GM18870 (cell line): Measurements from ENCODE around the gene CEP78.
"Not testable (repeated sequence)": the region's sequence is repeated elsewhere in the genome, so short reads cannot be mapped to it uniquely, and the experiment has no call there.

Source experiments
- ATAC-seq: cut with Tn5 transposase; IDR thresholded peaks from one replicate; pipeline ENCODE4 v1.9.1; 2021; ENCODE audit warnings: moderate library complexity; ENCODE audit not compliant: unreplicated experiment

Gene CEP78

DNA sequence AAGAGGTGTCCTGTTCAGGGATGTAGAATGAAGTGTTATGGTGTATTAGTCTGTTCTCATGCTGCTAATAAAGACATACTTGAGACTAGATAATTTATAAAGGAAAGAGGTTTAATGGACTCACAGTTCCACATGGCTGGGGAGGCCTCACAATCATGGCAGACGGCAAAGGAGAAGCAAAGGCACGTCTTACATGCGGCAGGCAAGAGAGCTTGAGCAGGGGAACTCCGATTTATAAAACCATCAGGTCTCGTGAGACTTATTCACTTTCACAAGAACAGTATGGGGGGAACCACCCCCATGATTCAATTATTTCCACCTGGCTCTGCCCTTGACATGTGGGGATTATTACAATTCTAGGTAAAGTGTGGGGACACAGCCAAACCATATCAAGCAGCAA, 3.4 kb upstream of the CEP78 start:
- ATAC-seq: not testable (repeated sequence)

DNA sequence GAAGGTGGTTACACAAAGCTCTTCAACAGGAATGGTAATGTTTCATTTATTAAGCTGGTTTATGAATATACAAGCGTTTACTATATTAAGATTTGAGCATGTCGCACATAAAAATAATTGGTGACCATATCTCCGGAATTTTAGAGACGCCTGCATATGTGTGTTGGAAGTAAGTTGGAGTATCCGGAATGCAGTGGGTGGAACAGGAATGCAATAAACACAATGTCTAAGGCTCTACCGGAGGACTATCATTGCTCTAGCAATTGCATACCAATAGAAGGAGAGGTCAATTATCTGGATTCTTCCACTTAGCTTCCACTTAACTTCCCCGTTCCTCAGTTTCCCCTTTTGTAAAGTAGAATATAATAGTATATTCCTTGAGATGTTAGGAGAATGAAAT, 1.1 kb upstream of the CEP78 start:
- no peak for ATAC-seq

GRCh38 chr9:78235256-78235761, 566 bp upstream of the CEP78 start:
- no peak for ATAC-seq

DNA sequence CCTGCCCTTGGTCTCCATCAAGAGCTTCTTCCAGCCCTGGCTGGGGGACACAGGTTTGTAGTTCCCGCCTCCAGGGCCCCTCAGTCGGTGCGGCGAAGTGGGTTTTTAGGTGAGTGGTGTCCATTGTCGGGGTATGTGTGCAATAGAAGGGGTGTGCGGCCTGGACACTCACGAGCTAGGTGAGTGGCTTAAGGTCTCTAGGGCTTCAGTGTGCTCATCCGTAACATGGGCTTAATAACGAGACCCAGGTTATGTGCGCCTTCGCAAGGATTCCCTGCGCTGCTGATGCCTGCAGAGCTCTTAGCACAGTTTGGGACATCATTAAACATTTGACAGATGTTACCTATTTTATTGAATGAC, 656 bp downstream of the CEP78 start:
- ATAC-seq: no peak

DNA sequence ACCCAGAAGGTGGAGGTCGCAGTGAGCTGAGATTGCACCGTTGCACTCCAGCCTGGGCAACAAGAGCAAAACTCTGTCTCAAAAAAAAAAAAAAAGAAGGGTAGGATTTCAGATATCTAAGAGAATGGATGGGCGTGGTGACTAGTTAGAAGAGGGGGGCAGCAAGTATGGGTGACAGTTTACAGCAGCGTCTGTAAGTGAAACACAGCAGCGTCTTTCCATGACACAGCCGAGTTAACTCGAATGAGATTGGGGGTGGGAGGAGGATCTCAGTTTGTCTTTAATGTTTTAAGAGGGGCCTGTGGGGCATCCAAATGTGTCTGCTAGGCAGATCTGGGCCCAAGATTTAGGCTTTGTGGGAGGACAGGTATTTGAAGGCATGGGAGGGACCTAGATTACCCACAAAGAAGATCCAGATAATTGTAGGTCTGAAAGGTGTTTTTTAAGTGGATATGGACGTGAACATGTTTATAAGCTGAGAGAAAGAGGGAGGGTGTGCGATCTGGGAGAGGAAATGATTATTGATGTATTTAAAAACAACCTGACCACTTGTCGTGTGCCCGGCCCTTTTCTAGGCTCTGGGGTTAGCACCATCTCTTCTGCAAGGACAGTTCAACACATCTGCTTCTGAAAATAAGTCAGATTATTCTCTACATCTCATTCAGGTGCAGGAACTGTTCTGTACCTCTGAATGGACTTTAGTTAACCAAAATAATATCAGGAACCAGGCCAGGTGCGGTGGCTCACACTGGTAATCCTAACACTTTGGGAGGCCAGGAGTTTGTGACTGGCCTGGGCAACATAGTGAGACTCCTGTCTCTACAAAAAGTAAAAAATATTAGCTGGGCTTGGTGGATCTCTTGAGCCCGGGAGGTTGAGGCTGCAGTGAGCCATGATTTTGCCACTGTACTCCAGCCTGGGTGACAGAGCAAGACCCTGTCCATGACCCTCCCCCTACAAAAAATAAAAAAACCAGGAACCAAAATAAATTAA, 2.5 kb downstream of the CEP78 start:
- no peak for ATAC-seq

- ATAC-seq: no peak
These were observed 3.6 kb downstream of the CEP78 start for GRCh38 chr9:78239506-78239905.

DNA sequence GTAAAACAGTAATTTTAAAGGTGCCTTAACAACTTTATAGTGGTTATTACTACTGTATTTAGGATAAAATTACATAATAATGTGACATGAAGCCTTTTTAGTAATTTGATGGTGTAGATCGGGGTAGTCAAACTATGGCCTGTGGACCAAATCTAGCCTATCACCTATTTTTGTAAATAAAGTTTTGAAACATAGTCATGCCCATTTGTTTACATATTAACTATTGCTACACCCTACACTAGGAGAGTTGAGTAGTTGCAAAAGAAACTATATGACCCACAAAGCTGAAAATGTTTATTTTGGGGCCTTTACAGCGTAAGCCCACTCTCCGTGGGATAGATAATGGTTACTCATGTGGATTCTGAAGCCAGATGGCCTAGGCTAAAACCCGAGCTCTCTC, 6.2 kb downstream of the CEP78 start:
- ATAC-seq: no peak

GRCh38 chr9:78243130-78243529, 7.3 kb downstream of the CEP78 start:
- no peak for ATAC-seq

DNA sequence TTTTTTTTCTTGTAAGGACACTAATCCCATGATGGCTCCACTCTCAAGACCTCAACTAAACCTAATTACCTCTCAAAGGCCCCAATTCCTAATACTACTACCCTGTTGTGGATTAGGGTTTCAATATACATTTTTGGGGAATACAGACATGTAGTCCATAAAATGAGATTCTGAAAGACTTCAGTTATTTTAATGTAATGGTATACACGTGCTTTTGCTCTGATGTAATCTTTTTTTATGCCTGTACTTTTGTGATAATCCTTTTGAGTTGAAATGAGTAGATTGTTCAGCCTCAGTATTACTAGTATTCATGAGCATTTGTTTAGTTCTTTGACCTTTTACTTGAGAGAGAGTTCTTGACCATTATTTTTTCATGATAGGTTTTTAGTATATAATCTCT, 9.5 kb downstream of the CEP78 start:
- no peak for ATAC-seq

- no peak for ATAC-seq
These were observed 12.8 kb downstream of the CEP78 start for GRCh38 chr9:78248635-78249034.

- ATAC-seq: no peak
These were observed 13.7 kb downstream of the CEP78 start for GRCh38 chr9:78249542-78249941.

DNA sequence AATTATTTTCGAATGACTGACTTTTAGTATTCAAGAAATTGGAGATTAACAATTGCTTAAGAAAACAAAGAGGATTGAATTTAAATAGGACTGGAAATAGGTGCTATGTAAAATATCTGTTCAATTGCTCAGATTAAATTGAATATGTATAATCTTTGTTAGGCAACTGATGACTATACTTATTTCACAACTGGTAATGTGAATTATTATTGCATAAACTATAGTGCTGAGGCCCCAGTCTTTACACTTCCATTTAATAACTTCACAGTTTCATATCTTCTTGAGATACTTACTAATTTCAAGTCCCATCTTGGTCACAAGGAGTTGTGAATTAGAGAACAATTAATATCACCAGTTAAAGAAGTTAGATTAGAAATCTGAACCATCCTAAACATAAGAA, 16.7 kb downstream of the CEP78 start:
- no peak for ATAC-seq

GRCh38 chr9:78253285-78253684, 17.4 kb downstream of the CEP78 start:
- ATAC-seq: no peak

DNA sequence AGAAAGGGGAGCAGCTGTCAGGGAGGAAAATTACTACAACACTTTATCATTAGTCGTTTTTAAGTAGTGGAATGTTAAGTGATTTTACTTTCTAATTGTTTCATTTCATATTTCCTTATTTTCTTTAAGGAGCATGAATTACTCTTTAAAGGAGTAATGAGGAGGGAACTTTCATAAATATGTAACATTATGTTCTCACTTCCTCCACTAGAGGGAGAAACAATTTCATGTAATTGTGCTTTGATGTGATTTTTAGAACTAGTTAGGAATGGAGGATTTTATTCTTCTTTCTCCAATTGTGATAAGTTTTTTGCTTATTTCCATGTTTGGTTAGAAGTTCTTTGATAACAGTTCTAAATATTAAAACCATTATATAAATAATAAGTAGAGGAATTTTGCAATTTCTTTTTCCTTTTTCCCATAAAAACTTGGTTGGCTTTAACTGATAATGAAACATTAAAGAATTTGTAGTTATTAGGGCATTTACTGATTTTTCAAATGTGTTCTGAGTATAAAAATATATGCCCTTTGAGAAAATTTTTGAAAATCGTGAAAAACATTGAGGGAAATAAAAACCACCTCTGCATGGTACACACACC, 25.6 kb downstream of the CEP78 start:
- ATAC-seq: no peak

GRCh38 chr9:78262655-78263054, 26.8 kb downstream of the CEP78 start:
- ATAC-seq: no peak

- no peak for ATAC-seq
These were observed 32.0 kb downstream of the CEP78 start for GRCh38 chr9:78267889-78268288.

DNA sequence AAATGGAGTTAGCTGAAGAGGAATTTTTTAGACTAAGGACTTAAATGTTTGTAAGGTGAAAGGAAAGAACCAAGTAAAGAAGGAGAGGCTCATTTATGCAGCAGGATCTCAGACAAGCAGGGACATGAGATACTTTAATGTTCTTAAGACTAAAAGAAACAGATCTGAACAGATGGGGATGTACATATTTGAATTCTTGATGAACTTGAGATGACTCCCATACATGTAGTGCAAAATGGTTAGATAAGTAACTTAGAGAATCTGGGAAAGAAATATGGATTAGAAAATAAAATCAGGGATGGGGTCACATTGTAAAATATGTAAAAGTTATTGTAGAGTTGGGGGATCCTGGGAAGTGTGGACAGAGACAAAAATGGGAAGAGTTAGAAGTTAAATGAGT, 33.9 kb downstream of the CEP78 start:
- no peak for ATAC-seq

DNA sequence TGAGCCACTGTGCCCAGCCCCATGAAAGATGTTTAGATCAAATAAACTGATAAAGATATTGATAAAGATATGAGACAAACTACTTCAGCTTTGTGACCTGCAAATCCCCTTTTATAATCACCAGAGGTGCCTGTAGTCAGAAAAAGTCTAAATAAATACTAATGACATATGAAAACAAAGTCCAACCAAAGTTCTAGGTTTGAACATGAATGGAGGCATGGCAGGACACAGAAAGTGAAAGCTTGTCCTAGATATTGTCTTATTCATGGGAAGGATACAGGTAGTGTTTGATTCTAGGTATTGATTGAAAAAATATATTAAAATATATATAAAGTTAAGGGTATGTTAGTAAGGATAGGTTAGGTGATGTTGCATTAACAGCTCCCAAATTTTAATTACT, 36.4 kb downstream of the CEP78 start:
- ATAC-seq: no peak

DNA sequence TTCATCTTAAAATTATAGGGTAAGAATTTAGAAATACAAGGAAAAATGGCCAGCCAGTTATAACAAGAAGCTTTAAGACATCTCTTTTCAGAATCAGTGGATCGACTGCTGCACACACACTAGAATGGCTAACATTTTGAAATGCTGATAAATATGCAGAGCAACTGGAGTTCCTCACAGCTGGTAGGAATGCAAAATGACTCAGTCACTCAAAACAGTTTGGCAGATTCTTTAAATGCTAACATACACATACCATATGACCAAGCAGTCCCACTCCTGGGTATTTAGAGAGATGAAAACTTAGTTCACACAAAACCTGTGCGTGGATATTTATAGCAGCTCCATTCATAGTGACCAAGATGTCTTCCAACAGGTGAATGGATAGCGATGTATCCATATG, 37.9 kb downstream of the CEP78 start:
- no peak for ATAC-seq

- ATAC-seq: no peak
These were observed 42.4 kb downstream of the CEP78 start for GRCh38 chr9:78278177-78278777.

DNA sequence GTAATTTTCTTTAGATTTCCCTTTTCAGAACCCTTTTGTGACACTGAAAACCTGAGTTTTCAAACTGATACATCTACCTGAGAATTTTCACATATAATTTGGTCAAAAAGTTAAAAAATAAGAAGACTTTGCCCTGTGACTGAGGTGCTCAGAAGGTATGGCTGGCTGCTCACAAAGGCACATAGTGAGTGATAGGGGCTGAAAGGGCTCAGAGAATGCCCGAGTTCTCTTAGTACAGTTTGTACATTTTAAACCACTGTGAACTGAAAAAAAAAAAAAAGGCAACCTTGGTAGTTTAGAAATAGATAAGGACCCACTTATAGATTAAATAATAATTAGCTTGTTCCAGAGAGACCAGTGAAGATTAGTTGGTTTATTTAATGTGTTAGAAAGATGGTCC, 42.9 kb downstream of the CEP78 start:
- ATAC-seq: no peak
